HG02678 (cell line): Measurements from ENCODE around the gene EFCAB8.

ENCODE experiments used
- ATAC-seq: cut with Tn5 transposase; IDR thresholded peaks from one replicate; pipeline ENCODE4 v1.9.1; 2021; ENCODE audit warnings: mild to moderate bottlenecking, moderate library complexity; ENCODE audit not compliant: unreplicated experiment

EFCAB8 gene

DNA sequence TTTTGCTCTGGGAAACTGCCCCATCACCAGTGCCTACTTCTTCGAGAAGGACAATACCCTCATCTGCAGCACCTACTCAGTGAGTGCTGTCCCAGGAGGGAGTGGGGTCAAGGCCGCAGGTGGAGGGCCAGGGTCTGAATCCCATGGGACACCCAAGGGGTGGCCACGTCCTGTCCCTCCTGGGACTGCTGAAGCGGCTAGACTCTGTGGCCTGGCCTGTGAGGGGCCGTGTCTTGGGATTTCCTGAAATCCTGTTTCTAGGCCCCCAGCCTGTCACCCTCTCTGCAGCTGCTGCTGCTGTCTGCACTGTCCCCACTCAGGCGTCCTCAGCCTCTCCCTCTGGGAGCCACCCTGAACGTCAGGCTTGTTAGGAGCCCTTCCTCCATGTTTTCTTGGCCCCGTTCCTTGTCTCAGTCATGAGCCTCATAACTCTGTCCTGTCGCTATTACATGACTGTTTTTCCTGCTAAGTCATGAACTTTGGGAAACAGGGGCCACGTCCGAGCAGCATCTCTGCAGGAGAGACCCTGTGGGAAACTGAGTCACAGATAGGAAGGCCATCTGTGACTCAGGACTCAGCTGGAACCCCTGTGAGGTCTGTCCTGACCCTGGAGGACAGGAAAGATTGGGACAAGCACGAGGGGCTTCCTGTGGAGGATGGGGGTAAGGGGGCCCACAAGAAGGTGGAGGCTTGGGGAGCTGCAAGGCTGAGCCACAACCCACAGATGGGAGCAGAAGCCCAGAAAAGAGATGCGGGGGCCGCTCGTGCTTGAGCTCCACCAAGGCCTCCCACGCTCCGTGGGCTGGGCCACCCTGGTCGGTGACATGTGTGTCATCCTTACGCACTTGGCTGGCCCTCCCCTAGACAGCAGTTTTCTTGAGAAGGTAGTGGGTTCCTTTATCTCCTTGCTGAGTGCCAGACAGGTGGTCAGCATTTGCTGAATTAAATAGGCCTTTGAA is 49.9 kb downstream of the EFCAB8 start:
- no peak for ATAC-seq

DNA sequence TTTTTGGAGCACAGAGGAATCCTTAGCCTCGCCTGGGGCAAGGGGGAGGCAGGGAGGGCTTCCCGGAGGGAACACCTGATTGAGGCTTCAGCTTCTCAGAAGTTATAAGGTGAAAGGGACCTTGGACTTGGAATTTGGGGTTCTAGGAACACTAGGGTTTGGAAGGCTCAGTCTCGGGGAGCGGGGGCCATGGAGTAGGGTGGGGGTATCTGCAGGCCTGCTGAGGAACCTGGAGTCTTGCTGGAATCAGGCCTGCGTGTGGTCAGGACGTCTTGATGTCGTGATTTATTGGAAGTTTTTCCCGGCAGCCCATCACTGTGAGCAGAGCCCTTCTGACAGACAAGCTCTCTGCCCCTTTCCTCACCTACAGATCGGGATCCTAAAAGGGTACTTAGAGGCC is 50.7 kb downstream of the EFCAB8 start:
- ATAC-seq, result no peak

DNA sequence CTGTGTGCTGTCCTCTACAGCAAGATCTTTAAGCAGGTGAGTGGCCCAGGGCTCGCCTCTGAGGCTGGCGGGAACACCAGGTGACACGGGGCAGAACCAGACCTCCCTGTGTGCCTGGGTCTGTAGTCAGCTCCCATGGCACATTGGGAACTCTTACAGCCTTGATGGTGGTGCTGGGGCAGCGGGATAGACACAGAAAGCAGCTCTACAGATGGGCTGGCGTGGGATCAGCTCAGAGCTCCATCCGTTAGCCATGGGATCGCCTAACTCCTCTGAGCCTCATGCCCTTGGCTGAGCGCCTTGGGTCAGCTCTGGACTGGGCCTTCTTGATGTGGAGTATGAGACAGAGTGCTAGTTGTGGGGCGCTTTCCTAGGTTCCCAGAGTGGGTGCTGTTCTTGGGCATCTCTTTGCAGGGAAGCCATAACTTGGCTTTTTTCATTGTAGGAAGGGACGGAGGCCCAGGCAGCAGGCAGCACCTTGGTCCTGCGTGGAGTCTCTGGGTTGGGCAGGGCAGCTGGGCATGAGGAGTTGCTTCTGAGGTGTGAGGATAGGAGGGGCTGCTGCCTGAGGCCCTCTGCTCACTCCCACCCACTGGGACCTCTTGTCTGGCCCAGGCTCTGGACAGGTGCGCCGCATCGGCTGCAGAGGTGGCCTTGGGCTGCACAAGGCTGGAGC is 51.3 kb downstream of the EFCAB8 start:
- no peak for ATAC-seq

DNA sequence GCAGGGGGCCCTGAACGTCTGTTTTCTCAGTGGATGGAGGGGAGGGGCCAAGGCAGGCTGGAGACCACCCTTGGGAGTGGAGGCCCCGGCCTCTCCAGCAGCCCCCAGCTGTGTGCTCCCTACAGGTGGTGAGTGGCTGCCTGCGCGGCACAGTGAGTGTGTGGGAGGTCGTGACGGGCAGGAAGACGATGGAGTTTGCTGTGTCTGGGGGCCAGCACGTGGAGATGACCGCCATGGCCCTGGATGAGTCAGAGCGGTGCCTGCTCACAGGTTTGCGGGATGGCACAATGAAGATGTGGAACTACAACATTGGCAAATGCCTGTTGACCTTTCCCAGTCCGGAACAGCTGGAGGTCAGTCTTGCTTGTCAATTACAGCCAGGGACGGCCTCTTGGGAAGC is 52.6 kb downstream of the EFCAB8 start:
- ATAC-seq, result no peak

DNA sequence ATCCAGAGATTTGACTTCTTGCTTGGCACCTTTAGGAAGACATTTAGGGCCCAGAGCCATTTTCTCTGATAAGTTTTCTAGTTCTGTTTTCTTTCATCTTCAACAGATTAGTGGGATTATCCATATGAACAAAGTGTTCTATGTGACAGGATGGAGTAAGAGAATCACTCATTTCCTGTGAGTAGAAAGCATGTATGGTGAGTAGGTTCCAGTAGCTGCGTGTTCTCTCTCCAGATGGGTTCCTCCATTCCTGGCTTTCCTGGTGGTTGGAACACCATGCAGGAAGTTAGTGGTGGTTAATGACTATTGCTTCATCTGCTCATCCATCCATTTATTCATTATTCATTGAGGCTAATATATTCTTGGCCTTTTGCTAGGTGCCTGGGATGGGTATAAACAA is 54.0 kb downstream of the EFCAB8 start:
- ATAC-seq, result no peak

DNA sequence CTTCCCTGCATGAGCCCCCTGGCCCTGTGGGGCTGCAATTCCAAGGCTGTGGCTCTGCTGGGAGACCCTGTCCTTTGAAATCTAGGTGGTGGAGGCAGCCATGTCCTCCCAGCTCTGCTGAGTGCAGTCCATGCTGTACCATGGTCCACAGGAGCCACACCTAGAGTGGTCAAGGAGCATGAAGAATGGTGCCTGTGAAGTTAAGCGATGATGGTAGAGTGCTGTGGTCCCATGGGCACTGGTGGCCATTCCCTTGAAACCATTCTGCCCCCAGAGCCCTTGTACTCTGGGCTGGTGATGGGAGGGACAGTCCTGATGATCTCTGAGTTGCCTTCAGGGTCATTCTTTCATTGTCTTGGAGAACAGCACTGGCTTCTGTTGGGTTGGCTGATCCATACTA is 55.3 kb downstream of the EFCAB8 start:
- ATAC-seq, result no peak

DNA sequence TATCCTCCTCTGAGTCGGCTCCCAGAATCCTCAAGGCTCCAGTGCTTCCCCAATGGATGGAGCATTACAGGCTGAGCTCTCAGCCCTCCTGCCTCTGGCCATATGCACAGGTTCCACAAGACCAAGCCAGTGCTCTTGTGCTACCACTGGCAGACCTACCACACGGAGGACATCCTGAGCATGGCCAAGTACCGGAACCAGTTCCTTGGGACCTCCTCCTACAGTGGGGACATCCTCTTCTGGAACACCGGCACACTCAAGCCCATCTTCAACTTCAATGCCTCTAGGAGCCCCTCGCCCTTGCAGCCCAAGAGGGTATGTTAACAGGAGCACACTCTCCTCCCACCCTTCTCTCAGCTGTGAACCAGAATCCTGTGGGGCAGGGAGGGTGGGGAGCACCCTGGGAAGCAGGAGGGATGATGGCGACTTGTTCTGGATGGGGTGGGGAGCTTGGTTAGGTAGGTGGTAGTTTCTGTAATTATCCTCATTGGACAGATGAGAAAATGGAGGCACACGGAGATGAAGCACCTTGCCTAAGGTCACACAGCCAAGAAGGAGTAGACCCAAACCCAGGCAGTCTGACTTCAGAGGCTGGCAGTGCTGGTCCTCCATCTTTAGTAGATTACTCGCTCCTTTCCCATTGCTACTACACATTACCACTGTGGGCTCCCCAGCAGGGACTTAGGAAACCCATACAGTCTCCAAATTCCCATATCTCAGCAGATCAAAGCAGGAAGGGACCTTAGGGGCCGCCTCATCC is 58.6 kb downstream of the EFCAB8 start:
- ATAC-seq, result no peak

DNA sequence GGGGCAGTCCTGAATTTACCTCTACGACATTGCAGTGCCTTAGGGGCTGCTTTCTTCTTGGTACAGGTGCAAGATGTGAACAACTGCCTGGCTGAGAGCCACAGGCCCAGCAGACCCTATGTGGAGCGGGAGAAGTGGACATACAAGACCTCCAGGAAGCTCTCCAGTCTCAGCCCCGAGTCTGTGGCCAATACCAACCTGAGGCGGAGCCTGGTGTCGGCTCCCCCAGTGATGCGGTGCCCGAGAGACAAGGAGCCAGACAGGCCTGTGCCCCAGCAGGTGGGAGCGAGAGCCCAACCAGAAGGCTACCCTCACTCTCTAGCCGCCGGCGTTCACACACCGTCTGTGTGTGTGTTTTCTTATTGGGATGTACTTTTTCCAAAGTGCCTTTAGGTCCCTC is 59.6 kb downstream of the EFCAB8 start:
- ATAC-seq, result no peak

DNA sequence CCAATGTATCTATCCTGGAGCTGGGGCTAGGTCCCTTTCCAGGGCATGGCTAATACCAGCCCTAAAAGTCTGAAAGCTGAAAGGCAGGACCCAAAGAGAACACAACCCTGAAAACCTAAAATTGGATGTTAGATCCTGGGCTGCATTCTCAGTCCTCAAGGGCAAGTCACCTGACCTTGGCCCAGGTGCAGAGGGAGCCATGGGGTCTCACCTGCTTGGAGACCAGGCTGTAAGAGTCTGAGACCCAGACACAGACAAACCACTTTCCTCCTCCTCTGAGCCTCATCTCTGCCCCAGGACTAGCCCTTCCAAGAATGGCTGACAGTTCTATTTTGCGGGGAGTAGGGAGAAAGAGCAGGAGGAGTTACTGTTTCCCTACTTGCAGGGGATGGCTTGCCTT is 60.0 kb downstream of the EFCAB8 start:
- no peak for ATAC-seq

DNA sequence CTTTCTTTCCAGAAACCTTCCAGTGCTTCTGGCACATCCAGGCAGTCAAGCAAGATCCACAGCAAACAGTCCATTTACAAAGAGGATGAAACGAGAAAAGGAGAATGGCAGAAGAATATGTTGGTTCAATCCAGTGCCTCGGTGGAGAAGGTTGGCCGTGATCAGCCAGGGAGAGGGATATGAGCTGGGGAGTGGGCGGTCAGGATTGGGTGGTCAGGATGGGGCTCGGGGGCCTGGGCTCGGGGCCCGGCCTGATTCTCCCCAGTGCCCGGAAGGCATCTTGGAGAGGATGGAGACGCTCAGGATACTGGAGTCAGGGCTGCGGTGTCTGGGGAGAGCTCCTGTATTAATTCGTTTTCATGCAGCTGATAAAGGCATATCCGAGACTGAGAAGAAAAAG is 61.3 kb downstream of the EFCAB8 start:
- no peak for ATAC-seq

DNA sequence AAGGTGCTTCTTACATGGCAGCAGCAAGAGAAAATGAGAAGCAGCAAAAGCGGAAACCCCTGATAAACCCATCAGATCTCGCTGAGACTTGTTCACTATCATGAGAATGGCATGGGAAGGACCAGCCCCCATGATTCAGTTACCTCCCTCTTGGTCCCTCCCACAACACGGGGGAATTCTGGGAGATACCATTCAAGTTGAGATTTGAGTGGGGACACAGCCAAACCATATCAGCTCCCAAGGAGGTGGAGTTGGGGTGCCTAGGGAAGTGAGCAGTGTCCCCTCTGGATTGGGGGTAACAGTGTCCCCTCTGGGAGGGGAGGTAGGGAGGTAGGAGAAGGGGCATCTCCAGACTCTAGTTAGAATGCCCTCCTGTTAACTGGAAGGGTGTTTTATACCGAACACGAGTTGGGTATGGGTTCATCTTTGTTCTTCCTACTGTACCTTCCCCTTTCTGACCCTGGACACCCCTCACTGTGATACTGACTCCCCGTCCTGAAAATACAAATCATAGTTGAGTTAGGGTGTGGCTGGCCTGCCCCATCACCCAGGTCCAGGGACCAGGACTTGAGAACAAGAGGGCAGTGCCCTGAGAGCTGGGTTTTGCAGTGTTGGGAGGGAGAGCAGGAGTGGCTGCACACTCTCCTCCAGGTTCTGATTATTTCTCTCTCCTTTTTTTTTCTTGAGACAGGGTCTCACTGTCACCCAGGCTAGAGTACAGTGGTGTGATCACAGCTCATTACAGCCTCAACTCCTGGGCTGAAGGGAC is 62.0 kb downstream of the EFCAB8 start:
- ATAC-seq, result no peak

DNA sequence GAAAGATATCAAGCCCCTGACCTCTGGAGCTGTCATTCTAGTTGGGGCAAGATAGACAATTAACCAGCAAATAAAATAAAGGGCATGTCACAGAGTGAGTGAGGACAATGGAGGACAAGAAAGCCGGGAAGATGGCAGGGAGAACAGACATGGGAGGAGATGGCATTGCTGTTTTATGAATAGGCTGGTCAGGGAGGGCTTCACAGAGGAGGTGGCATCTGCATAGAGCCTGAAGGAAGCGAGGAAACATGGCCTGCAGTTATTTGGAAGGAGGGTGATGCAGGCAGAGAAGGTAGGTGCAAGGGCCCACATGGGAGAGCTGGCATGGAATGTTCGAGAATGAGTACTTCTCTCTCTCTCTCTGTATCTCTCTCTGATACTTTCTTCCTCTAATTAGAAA is 63.7 kb downstream of the EFCAB8 start:
- no peak for ATAC-seq

DNA sequence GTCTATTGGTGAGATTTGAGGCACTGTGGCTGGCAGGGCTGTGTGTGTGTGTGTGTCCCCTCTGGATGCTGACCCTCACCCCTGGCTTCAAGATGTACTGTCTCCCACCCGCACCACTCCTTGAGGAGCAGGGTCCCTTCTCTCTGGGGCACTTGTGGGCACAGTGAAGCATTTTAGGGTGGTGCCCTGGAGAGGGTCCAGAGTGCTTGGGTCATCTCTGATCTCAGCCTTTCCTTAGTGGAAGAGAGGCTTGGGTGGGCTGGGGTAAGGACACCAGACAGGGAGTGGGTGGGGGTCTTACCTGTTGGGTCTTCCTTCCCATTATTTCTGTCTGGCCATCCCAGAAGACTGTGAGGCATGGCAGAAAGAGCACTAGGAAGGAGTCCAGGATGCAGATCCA is 66.1 kb downstream of the EFCAB8 start:
- no peak for ATAC-seq

DNA sequence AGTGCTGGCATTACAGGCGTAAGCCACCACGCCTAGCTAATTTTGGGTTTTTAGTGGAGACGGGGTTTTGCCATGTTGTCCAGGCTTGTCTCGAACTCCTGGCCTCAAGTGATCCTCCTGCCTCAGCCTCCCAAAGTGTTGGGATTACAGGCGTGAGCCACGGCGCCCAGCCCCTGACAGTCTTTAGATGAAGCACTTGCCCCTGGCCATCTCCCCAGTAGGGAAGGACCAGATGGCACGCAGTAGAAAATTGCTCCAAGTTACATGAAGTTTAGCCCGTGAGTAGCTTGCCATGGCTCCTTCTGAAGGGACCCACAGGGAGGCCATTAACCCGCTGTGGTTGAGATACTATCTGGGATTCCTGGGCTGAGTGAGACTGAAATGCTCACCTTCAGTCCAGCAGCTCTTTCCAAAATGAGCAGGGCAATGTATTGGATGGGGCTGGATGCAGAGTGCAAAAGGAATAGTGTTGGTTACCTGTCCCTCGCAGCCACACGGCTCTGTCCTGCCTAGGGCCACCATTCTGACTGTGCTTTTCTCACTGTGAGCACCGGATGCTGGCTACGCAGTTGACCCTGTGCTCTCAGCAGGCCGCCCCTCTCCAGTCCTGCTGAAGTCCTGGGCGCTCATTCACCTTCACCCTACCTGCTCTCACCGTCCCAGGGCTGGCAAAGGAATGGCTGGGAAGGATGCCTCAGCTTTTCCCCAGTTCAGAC is 66.9 kb downstream of the EFCAB8 start:
- ATAC-seq, result no peak

DNA sequence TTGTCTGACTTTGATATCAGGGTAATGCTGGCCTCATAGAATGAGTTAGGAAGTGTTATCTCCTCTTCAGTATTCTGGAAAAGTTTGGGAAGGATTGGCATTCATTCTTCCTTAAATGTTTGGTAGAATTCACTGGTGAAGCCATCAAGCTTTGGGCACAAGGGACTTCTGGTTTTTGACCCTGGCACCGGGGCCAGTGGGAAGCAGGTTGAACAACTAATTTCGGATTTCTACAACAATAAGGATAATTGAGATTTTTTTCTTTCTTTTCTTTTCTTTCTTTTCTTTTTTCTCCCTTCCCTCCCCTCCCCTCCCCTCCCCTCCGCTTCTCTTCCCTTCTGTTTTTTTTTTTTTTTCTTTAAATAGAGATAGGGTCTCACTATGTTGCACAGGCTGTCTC is 70.4 kb downstream of the EFCAB8 start:
- no peak for ATAC-seq

DNA sequence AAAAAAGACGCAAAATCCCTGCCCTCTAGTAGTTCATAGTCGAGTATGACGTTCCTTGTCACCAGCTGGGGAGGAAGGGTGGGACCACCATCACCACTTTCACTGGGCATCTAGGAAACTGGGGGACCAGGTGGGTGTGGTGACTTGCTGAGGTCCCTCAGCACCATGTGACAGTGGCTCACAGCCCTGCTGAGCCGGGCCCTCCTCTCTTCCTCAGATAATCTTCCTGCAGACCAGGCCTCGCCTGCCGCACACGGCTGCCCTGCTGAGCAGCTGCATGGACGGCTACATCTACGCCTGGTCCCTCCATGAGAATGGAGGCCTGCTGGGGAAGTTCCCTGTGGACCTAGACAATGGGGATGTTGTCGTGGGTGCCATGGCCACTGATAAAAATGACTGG is 71.5 kb downstream of the EFCAB8 start:
- ATAC-seq, result no peak

DNA sequence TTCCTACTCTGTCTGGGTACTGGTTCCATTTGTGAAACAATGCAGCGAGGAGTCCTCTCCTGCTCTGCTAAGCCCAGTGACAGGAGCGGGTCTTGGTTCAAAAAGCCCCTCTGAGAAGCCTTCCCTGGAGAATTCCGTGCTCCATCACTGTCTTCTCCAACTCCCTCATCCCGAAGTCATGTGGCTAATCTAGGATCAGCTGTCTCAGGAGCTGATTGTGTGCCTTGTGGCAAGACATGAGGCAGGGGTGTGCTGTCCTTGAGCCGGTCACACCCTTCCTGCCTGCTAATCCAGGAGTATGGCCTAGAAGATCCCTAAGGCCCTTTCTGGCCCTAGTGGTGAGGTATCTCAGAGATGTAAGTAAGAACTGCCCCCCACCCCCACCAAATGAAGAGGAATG is 72.0 kb downstream of the EFCAB8 start:
- no peak for ATAC-seq

DNA sequence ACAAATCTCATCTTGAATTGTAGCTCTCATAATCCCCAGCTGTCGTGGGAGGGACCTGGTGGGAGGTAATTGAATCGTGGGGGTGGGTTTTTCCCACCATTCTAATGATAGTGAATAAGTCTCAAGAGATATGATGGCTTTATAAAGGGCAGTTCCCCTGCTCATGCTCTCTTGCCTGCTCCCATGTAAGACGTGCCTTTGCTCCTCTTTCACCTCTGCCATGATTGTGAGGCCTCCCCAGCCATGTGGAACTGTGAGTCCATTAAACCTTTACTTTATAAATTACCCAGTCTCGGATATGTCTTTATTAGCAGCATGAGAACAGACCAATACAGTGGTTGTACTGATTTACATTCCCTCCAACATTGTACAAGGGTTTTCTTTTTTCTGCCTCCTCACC is 75.9 kb downstream of the EFCAB8 start:
- ATAC-seq, result no peak

DNA sequence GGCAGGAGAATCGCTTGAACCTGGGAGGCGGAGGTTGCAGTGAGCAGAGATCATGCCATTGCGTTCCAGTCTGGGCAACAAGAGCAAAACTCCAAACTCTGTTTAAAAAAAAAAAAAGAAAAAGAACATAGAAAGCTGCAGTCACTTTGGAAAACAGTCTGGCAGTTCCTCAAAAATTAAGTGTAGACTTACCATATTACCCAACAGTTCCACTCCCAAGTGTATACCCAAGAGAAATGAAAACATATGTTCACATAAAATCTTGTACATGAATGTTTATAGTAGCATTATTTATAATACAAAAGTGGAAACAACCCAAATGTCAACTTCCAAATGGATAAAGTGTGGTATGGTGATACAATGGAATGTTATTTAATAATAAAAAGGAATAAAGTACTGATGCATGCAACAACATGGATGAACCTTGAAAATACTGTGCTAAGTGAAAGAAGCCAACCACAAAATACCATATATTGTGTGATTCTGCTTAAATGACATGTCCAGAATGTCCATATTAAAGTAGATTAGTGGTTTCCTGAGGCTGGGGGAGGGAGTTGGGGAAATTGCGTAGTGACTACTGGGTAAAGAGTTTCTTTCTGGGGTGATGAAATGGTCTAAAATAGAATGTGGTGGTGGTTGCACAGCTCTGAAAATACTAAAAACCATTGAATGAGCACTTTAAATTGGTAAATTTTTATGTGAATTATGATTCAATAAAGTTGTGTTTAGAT is 82.6 kb downstream of the EFCAB8 start:
- no peak for ATAC-seq
